OCI-LY1 (cell line): ENCODE data around the gene TOP2A.

ENCODE experiments used
- CTCF ChIP-seq: fragments of 200-600 bp; sonication (generic), shearing (Covaris generic); IDR thresholded peaks from 2 replicates; pipeline ENCODE4 v1.5.1; 2017; ENCODE audit warnings: mild to moderate bottlenecking, antibody characterized with exemption, low read length, moderate library complexity, mixed read lengths
- EZH2 ChIP-seq: fragments of 200-600 bp; sonication (generic), shearing (Covaris generic); IDR thresholded peaks from 2 replicates; pipeline ENCODE4 v1.8.0; 2017; ENCODE audit warnings: borderline replicate concordance, mixed run types, mild to moderate bottlenecking, antibody characterized with exemption, low read length, moderate library complexity, mixed read lengths

DNA sequence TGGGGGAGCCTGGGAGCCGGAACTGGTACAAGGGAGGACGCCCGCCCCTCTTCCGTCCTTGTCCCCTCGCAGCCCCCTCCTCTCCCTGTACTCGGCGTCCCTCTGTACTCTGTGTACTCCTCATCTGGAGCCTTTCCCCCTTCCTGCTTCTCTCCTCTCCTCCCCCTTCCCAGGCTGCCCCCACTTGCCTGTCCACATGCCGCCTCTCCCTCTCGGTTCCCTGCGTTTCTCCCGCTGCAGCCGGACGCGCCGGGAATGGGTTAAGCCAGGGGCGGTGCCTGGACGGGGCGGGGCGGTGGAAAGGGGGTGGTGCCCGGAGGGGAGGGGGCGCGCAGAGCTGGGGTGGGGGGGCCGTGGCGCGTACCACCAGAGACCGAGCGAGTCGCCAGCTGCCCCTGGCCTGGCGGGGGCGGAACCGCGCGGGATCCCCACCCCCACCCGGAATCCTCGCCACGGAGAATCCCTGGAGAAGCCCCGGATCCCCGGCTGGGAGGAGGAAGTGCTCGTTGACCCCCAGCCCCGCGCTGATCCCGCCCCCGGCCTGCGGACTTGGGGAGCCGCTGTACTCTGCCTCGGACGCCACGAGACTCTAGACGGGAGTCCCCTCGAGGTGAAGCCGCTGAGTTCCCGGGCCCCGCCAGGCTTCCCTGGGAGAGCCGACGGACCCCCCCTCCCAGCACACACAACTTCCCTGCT is 75.7 kb downstream of the TOP2A start:
- TF ChIP-seq CTCF (no peak), EZH2 (no peak)
